Jurkat, Clone E6-1 (cell line): ENCODE data around the gene DERL3.

Source experiments
- DNase-seq: peaks from one replicate; pipeline ENCODE4 v3.0.0-alpha.2; 2011; ENCODE audit warnings: low read depth, low spot score
- H3K4me3 ChIP-seq: 2 replicates; pipeline ENCODE4 v1.5.1; 2011; ENCODE audit warnings: mild to moderate bottlenecking, low read length, control low read depth, moderate library complexity

Gene DERL3

DNA sequence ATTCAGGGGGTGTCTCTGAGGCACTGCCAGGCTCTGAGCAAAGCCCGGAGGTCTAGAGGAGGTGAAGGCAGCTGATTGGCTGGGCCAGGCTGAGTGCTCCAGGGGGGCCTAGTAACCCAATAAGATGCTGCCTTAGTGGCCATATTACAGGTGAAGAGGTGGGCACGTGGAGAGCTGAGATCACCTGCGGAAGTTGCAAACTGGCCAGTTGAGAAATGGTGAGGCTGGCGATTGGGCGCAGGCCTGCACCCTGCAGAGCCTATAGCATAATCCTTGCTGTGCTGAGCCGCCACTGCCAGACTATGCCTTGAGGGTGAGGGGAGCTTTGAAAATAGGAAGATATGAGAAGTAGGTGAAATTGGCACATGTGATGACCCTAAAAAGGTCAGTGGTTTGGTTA is 21.7 kb downstream of the DERL3 start:
- DNase-seq: no peak
- no peak overlapping the region for H3K4me3 ChIP-seq

DNA sequence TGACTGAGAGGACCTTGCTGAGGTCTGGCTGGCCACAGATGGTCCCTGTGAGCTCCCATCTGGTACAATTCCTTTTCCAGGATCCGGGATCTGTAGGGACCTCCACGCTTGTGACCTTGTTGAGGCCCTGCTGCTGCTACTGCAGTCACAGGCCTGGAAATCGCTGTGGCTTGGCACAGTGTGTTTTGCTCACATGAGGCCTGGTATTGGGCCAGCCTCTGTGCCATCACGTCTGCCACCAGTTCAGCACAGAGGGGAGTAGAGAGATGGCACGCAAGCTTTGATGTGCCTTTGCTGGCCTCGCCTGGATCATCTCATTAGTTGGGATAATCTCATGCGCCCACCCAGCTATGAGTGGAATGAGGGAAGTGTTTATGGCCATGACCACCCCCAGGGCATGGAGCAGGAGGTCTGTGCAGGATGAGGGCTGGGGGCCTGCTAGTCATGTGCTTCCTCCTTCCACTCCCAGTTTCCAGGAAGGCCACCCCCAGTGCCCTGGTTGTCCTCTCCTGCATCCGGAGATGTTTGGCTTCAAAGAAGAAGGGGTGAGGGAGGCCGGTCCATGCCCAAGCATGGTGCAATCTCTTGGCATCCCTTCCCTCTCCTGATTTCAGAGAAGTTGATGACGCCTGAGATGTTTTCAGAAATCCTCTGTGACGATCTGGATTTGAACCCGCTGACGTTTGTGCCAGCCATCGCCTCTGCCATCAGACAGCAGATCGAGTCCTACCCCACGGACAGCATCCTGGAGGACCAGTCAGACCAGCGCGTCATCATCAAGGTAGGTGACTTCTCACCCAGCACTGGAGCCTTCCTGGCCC is 22.4 kb downstream of the DERL3 start:
- DNase-seq: no peak
- H3K4me3 ChIP-seq: no peak overlapping the region

DNA sequence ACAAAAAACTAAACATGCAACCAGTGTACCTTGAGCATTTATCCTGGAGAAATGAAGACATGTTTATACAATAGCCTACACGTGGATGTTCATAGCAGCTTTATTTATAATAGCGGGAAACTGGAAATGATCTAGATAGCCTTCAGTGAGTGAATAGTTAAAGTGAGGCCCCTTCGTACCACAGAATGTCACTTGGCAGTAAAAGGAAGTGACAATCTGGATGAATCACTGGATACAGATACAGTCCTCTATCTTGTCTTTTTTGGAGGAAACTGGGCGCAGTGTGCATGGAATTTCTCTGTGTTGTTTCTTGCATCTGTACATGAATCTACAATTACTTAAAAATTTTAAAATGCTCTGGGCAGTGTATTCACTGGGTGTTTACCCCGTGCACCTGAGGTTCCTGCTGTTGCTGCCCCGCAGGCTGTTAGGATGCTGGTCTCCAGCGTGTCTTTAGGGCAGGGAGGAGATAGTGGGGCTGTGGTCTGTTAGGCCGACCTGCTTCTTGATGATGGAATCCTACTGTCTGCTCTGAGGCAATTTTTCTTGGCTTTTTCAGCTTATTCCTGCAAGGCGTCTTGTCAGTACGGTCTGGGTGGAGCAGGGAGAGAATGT is 23.2 kb downstream of the DERL3 start:
- DNase-seq: no peak
- no peak overlapping the region for H3K4me3 ChIP-seq

DNA sequence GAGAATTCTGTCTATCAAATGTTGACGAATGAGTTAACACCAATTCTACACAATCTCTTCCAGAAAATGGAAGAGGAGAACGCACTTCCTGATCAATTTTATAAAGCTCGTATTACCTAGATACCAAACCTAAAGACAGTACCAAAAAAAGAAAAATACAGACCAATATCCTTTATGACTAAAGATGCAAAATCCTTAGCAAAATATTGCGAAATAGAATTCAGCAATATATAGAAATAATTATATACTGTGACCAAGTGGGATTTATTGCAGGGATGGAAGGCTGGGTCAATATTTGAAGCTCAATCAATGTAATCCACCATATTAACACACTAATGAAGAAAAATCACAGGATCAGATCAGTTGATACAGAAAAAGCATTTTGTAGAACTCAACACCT is 26.4 kb downstream of the DERL3 start:
- H3K4me3 ChIP-seq: no peak overlapping the region
- no peak for DNase-seq

DNA sequence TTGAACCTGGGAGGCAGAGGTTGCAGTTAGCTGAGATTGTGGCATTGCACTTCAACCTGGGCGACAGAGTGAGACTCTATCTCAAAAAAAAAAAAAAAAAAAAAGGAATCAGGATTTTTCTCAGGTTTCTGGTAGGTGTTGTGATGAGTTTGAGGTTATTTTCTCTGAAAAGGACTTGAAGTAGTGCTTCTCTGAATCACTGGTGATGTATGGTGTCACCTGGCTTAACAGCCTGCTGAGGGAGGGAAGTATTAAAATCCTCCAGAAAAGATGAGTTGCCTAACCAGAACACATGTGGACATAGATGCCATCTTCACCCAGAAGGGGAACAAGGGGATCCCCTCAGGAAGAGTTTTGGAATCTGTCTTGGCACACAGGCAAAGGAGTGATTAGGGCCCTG is 32.0 kb downstream of the DERL3 start:
- DNase-seq: no peak
- H3K4me3 ChIP-seq: no peak overlapping the region

DNA sequence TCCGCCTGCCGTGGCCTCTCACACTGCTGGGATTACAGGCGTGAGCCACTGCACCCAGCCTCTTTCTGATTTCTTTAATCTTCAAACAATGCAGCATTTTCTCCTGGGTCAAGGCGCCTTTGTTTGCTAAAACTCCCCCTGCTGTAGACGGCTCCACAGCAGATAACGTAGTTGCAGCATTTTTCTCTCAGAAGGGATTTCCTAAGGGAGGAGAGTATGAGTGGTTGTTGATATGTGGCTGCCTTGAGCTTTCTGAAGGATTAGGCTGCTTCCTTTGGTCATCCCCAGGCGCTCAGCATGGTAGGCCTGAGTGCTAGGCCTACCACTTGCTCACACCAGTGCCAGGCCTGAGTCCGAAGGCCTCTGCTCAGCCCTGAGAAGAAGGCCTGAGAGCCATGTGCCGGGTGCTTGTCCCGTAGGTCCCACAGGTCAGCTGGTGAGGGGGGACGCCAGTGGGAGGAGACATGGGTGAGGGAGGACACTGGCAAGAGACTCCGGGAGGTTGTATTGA is 34.0 kb downstream of the DERL3 start:
- no peak for DNase-seq
- no peak overlapping the region for H3K4me3 ChIP-seq

DNA sequence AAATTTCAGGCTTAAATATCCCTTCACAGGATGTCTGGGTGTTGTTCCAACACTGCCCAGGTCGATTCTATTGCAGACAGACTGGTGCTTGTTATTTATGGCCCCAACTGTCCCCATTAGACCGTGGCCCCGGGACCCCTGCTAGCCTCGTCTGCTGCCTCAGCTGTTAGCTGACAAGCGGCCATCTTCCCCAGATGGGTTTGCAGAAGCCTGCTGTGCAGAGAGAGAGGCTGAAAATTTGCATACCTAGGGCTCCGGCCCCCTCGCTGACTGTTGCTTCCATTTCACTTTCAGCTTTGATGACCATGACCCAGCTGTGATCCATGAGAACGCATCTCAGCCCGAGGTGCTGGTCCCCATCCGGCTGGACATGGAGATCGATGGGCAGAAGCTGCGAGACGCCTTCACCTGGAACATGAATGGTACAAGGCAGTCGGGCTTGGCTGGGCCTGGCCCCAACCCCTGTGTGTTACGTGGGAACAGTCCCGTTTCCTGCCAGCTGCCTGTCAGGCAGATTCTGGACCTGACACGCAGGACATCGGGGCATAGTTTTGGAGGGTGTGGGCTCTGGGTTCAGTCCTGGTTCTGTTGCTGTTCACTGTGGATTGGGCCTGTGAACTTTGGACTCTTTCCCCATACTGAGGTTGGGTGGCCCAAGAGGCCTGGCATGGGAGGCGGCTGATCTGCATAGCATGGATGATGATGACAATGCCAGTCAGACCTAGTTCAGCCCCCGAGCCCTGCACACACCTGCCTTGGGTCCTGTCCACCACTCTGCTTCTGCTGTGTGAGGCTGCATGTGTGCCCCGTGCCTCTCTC is 35.6 kb downstream of the DERL3 start:
- no peak for DNase-seq
- no peak overlapping the region for H3K4me3 ChIP-seq

DNA sequence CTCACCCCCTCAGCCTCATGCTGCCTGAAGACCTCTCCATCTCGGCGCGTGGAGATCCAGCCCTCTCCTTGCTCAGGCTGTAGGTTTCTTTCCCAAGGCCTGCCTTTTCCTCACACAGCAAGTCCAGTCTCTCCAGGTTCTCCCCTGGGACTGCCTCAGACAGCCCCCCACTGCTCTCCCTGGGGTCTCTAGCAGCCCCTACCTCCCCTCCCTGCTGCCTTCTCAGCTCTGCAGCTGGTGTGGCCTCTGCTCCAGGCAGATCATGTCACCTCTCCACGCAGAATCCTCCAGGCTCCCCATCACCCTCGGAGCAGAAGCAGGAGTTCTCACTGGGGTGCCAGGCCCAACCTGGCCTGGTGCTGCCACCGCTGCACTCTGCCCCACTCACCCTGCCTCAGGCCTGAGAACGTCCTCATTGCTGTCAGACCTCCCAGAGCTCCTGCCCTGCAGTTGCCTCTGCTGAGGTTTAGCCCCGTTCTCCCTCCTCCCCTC is 36.9 kb downstream of the DERL3 start:
- DNase-seq: no peak
- no peak overlapping the region for H3K4me3 ChIP-seq

DNA sequence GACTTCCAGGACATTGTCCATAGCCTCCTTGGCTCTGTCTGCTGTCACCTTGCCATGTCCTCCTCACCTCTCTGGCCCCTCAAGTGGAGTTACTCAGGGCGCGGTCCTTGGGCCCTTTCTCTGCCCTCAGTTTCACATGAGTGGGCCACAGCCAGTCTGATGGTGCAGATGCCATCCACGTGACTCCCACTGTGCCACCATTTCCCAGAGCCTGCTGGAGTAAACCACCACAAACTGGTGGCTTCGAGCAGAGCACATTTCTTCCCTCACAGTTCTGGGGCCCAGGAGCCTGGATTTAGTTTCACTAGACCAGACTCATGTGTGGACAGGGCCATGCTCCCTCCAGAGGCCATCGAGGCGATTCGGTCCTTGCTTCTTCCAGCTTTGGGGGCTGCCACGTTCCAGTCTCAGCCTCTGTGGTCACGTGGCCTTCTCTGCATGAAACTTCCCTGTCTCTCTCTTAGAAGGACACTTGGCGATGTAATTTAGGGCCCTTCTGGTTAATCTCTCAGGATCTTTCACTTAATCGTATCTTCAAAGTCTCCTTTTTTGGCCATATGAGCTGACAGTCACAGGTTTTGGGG is 37.5 kb downstream of the DERL3 start:
- H3K4me3 ChIP-seq: no peak overlapping the region
- no peak for DNase-seq

DNA sequence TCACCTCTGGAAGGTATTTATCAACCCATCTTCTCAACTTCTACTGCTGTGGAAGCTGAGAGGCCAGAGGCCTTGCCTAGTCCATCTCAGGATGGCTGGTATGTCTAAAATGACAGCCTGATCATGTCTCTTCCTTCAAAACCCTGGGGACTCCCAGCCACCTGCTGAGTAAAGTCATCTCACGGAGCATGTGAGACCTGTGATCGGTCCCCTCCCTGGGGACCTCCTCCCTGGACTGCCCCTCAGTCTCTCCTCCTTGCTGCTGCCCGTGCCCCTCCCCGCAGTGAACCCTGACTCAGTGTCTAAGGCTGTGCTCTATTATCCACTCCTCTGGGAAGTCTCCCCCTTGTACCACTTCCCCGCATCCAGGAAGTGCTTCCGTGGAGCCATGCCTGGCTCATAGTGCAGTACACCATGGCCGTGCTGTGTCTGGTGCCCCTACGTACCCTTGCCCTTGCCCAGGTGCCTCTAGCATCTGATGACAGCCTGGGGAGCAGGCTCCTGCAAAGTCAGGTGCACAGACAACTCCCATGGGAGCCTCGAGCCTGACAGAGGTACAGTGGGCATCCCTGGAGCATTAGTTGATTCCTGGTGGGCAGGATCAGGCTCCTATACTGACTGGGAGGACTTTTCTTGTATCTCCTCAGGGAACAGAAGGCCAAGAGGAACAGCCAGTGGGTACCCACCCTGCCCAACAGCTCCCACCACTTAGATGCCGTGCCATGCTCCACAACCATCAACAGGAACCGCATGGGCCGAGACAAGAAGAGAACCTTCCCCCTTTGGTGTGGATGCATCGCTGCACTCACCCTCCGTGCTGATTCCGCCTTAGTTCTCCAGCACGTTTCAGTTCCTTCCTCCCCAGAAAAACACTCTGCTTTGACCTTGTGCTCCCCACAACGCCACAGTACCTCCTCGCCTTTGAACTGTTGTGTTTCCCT is 38.2 kb downstream of the DERL3 start:
- DNase-seq: no peak
- no peak overlapping the region for H3K4me3 ChIP-seq

DNA sequence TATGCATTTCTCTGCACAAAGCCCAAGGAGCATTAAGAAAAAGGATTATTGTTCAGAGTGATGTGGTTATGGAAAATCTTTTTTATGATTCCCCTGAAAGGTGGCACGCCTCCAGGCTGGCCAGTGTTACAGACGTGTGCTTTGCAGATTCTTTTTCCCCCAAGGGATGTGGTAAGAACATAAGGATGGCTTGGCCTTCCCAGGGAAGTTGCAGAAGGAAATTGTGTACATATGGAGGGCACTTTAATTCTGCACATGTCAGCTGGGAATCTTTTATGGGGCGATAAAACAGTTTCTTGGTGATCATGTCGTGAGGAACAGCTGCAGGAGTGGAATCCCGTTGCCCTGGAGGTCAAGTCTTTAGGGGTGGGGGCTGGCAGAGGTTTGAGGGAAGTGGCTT is 42.3 kb downstream of the DERL3 start:
- H3K4me3 ChIP-seq: no peak overlapping the region
- DNase-seq: no peak

DNA sequence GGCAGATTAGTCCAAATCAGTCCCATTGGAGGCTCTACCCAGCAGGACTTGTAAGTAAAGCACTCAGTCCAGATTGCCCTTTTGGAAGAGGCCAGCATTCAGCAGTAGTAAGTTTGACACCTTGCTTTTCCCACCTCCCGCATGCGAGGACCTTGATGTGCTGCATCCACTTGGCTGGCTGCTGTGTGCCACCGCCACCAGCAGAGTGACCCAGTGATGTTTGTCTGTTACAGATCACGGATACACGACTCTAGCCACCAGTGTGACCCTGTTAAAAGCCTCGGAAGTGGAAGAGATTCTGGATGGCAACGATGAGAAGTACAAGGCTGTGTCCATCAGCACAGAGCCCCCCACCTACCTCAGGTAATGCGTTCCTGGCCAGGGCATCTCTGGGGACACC is 45.5 kb downstream of the DERL3 start:
- DNase-seq: no peak
- no peak overlapping the region for H3K4me3 ChIP-seq

DNA sequence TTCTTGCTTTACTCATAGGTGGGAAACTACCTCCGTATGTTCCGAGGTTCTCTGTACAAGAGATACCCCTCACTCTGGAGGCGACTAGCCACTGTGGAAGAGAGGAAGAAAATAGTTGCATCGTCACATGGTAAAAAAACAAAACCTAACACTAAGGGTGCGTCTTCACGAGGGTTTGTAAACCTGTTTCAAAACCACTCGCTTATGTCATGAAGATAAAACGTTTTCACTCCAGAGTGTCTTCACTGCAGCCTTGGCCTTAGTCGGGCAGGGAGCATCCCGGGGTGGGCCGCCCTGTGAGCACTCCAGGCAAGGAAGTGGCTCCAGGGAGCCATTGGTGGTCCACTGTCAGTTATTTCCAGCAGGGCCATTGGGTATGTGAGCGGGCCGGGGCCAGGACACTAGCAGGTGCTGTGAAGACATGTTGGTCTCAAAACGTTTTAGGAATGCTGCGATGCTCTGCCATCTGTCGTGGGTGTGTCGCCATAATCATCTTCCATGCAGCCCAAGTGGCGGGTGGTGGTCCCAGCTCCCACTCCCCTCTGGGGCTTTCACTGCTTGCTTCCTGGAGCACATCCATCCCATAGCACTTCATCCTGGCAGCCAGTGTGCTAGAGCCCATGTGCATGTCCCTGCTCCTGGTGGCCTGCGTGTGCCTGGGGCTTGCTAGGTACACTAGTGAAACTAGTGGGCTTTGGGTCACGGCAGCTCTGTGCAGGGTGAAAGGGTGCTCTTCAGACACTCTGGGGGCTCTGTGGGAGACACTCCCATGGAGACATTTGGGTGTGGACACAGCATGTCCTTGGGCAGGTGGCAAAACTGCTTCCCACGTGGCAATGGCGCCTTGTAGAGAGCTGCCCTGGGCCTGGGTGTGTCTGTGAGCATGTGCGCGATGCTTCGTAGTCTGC is 46.8 kb downstream of the DERL3 start:
- no peak overlapping the region for H3K4me3 ChIP-seq
- no peak for DNase-seq

DNA sequence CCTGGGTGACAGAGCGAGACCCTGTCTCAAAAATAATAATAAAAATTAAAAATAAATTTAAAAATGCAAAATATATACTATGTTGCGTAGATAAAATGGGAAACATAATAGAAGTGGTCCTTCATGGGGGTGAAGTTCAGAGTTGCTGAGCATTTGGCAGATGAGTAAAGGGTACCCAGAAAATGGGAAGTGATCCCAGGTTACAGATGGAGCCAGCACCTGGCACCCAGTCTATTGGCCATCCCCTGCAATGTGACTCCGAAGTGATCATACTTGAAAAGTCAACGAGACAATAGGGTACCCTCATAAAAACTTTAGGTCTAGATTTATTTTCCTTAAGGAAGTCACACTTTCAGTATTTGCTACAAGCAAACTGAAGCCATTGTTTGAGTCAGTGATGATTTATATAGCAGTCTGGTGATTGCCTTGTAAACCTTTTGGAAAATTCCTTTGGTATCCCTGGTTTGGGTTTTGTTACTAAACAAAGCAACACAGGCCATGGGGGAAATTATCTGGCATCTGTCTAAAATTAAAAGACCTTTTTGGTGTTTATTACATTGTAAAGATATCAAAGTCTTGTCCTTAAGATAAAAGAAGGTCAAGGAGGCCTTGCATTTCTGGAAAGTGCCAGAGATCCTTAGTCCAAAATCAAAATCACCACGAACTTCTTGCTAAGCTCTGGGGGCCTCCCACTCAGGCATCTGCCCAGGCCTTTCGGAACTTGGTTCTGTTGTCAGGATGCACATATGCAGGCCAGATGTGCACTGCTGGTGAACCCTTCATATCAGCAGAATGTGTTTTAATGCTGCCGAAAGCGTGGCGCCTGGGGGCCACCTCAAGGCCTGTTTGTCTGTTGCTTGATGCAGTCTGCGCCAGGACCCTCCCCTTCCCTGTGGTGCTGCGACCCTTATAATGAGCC is 47.7 kb downstream of the DERL3 start:
- H3K4me3 ChIP-seq: no peak overlapping the region
- no peak for DNase-seq

DNA sequence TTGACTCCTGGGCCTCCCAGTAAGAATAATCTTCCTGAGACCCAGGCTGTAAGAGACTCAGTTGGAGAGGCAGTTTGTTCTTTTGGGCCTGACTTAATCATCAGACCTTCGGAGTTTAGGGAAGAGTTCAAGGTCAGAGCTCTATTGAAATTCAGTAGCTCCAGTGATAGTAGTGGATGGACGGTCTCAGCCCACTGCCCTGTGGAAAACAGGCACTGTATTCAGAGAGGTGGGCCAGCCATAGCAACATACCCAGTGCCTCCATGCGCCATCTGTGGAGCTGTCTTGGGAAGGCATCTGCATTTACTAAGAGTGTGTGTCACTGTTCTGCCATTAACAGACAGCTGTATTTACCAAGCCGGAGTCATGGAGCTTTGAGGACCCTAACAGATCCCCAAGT is 49.2 kb downstream of the DERL3 start:
- no peak overlapping the region for H3K4me3 ChIP-seq
- no peak for DNase-seq

DNA sequence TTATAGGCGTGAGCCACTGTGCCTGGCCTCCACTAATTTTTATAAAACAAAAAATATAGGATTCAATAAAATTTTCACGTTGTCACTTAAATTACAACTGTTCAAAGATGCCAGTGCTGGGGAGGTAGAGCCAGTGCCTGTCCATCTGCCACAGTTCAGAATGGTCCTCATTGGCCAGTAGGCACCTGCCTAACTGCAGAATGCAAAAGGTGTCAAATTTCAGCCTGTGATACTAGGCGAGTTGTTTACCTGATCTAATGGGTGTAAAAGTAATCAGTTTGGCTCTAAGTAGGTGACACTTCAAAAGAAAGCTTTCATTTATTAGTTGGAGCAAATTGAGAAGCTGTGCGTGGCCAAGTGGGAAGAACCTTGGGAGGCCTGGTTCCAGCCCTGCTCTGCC is 49.7 kb downstream of the DERL3 start:
- H3K4me3 ChIP-seq: no peak overlapping the region
- no peak for DNase-seq
